Stimulated activated CD8-positive, alpha-beta memory T cell treated with anti-CD3 and anti-CD28 coated beads, Interleukin-12 subunit alpha, Interleukin-12 subunit beta, amount 100 ng/mL, for 1 hour (primary cell): Measurements from ENCODE around the gene RASGRP2.
"Not testable (repeated sequence)": the region's sequence is repeated elsewhere in the genome, so short reads cannot be mapped to it uniquely, and the experiment has no call there.

ENCODE experiments used
- DNase-seq: peaks from one replicate; pipeline ENCODE4 v3.0.0-alpha.2; 2020; ENCODE audit warnings: low read depth

Gene RASGRP2

DNA sequence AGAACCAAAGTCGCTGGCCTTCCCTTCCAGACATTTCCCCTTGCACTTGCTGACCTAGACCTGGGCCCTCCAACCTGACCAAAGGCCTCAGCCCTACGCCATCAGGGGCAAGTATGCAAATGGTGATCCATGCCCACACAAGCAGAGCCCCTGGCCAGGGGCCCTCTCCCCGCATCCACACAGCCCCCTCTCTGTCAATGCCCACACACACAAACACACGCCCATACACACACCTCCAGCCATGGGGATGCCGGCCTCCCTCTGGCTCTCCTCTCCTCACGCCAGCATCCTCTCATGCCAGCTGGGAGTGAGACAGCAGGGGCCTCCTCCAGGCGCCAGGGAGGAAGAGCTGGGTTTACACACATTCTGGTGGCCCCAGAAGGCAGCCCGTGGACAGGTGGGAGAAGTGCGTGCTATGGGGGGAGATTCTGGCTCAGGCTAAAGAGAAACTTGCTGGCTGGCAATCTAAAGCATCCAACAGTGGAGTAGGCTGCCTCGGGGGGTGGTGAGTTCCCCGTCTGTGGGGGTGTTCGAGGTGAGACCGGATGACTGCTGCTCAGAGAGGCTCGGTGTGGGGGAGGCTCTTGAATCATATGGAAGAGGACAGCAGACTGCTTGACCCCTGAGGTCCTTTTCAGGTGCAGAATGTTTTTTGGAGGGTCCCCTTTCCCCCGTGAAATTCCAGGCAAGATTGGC, 25.7 kb downstream of the RASGRP2 start:
- no peak for DNase-seq

DNA sequence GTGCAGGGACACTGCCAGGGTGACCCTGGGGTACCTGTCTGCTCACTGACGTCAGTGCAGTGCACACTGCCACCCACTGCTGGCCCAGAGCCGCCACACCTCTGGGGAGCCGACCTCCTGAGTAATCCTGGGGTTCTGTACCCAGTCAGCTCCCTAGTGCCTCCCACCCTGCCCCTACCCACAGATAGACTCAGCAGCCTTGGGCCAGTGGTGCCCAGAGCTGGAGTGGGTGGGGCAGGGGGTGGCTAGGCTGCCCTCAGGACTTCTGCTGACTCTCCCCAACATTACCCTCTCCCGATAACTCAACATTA, 26.7 kb downstream of the RASGRP2 start:
- no peak for DNase-seq

- no peak for DNase-seq
Measured at GRCh38 chr11:64716473-64717267, 27.3 kb downstream of the RASGRP2 start.

DNA sequence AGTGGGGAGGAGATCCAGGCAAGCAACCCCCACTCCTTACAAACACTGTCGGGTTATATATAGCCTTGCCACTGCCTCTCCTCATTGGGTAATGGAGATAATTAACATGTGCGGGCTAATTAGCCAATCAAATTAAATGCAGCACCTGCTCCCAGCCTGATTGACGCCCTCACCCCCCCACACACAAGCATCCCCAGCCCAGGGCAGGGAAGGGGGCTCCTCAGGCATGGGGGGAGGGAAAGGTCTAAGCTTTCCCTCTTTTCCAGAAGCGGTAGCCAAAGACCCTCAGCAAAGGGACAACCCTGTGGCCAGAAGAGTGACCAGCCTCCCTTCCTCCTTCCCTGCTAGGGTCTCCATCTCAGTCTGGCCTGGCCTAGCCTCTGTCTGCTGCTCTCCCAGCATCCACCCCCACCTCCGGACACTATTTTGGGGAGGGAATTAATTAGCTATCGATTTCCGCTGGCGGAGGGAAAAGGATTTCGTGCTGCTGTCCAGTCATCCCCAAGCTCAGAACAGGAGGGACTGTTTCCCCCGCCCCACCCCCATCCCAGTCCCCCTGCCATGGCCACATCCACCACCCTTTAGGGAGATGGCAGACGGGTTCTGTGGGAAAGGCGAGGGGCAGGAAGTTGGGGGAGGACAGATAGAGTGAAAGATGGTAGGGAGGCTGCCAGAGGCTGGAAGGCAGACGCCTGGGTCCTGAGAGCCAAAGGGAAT, 28.0 kb downstream of the RASGRP2 start:
- DNase-seq = no peak

- no peak for DNase-seq
Measured at GRCh38 chr11:64715110-64715509, 28.8 kb downstream of the RASGRP2 start.

- no peak for DNase-seq
Measured at GRCh38 chr11:64714666-64715065, 29.3 kb downstream of the RASGRP2 start.

DNA sequence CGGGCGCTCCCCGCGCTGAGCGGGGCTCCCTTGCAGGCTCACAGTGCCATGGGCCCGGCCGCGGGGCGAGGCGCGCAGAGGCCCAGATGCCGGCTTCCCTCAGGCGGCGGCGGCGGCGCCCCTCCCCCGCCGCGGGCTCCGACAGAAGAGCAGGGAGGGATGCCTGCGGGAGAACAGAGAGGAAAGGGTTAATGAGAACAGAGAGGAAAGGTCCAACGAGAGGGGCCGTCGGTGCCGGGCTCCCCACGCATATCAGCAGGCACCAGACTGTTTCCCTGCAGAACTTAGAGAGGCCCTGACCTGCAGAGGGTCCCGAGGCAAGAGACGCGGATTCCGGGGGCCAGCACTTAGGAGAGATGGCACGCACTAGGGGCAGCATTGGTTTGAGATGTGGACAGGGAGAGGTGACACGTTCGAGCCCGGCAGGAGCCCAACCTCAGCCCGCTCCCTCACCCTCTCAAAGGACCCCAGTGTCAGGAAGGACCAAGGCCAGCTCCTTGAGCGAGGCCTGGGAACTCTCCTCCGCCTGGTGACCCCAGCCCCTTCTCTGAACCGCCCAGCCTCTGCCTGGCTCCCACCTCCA, 30.1 kb downstream of the RASGRP2 start:
- DNase-seq = no peak

DNA sequence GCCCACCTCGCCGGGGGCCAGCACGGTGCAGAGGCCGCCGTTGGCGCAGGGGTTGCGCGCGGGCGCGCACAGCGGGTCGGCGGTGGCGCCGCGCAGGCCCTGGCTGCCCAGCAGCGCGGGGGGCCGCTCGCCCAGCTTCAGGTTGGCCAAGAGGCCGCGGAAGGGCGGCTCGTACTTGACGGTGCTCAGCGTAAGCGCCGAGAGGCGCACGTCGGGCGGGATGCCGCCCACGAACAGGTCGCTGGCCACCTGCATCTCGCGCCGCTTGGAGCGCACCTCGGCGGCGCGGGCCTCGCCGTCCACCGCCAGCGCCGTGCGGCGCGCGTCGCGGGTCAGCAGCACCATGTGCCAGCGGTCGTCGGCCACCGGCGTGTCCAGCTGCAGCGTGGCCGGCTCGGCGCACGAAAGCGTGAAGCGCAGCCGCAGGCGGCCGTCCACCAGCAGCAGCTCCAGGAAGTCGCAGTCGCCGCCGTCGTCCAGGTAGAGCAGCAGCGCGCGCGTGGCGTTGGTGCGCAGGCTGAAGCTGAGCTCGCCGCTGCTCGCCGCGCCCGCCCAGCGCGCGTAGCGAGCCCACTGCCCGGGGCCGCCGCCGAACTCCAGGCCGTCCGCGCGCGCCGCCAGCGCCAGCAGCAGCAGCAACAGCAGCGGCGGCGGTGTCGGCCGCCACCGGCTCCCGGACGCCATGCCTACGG, 30.8 kb downstream of the RASGRP2 start:
- no peak for DNase-seq

GRCh38 chr11:64712430-64713015, 31.4 kb downstream of the RASGRP2 start:
- no peak for DNase-seq

DNA sequence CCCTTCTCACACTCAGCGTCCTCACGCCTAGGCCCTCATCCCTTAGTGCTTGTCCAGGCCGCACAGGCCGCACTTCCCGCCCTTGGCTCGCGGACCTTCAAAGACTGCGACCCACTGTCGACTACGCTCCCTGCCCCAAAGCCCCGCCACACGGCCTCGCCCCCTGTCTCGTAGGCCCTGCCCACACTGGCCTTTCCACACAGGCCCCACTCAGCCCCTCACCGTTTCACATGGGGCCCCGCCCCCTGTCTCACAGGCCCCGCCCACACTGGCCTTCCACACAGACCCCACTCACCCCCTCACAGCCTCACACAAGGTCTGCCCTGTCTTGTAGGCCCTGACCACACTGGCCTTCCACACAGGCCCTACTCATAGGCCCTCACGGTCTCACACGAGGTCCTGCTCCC, 32.0 kb downstream of the RASGRP2 start:
- no peak for DNase-seq

DNA sequence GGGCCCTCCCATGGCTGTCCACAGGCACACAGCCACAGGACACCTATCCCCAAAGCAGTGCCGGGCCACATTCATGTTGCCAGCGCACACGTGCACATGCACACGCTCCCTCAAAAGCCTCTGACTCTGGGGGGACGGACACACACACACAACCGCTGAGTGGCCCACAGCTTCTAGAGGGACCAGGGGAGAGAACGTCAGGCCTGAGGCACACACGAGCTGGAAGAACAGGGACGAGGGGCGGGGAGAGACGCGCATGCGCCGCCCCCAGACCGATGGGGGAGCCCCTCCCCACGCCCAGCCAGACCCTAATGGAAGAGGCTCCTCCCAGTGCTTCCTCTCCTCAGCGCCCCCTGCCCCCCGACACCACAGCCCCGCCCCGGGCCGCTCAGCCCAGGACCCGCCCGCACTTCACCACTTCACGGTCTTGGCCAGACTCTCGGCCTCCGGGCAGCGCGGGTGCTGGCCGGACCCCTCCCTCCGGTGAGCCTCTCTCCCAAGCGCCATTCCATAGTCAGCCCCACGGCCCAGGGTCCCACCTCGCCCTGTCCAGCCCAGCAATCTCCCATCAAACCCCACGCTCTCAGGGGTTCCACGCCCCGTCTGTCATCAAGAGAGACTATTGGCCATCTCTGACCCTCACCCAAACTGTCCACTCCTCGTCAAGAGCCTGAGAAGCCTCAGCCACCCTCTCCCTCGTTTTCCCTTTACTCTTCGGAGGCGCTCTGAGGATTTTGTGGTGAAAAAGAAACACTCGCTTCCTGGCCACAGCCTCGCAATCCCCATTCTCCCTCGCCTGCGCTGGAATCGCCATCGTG, 32.6 kb downstream of the RASGRP2 start:
- no peak for DNase-seq

DNA sequence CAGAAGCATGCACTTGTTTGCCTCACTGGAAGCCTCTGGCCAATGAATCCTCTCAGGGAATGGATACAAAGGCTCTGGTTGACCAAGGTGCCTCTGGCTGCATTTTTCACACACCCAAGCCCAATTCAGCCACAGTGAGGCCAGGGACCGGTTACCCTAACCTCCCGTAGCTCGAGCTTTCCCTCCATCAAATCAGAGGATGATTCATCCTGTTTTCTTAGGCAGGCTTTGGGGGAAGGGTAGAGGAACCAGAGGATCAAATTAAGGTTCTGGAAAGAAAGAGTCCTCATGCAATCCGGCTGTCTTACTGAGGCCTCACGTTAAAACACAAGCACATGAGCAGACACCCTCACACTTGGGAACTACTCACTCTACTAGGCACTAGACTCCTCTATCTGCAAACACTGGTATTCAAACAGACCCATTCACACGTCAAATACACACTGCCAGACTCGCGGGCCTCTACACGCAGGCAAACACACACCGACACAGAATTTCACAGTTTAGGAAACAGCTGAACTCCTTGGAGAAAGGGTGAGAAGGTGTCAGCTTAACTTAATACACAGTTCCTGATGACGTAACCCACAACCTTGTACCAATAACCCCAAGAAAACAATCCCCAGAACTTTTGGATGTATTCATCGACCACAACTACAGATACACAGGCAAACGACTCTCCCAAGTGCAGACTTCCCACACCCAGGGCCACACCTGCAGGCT, 33.4 kb downstream of the RASGRP2 start:
- no peak for DNase-seq

DNA sequence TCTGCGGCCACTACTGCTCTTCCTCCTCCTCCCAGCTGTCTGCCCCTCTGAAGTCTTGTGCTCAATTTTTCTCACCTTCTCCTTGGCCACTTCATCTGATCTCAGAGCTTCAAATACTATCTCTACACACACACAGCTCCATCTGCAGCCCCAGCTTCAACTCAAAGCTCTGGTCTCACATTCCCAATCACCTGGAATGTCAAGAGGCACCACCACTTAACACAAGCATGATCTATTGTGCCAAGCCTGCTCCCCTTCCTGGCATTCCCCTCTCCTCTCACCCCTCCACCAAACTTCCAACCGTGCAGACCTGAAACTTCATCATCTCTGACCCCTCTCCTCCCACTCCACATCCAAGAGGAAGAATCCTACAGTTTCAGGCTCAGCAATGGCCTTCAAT, 38.4 kb downstream of the RASGRP2 start:
- DNase-seq = no peak

DNA sequence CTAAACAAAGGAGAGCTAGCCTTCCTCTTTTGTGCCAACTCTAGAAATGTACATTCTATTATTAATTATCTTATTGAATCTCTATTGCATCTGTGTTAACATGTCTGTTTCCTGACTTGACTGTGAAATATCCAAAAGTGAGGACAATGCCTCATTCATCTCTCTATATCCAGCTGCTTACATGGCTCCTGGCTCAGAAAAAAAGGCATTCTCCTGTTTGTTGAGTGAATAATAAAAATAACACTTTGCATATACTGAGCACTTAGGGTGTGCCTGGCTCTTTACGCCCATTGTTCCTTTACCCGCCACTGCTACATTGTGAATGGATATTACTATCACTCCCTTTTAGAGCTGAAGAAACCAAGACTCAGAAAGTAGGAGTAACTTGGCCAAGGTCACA, 40.9 kb downstream of the RASGRP2 start:
- DNase-seq = no peak

DNA sequence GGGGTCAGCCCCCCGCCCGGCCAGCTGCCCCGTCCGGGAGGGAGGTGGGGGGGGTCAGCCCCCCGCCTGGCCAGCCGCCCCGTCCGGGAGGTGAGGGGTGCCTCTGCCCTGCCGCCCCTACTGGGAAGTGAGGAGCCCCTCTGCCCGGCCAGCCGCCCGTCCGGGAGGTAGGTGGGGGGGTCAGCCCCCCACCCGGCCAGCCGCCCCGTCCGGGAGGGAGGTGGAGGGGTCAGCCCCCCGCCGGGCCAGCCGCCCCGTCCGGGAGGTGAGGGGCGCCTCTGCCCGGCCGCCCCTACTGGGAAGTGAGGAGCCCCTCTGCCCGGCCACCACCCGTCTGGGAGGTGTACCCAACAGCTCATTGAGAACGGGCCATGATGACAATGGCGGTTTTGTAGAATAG, 42.0 kb downstream of the RASGRP2 start:
- DNase-seq = not testable (repeated sequence)

GRCh38 chr11:64698427-64698826, 45.5 kb downstream of the RASGRP2 start:
- DNase-seq = no peak

- DNase-seq = no peak
Measured at GRCh38 chr11:64697663-64698375, 46.1 kb downstream of the RASGRP2 start.

GRCh38 chr11:64696045-64696444, 47.9 kb downstream of the RASGRP2 start:
- no peak for DNase-seq

- no peak for DNase-seq
Measured at GRCh38 chr11:64695548-64695947, 48.4 kb downstream of the RASGRP2 start.
